GM12891 (cell line): ENCODE results near the gene ABHD8.
"Not testable (repeated sequence)": the region's sequence is repeated elsewhere in the genome, so short reads cannot be mapped to it uniquely, and the experiment has no call there.

Experiments used
- DNase-seq: peaks from one replicate; pipeline ENCODE4 v3.0.0; 2011; ENCODE audit warnings: low spot score; ENCODE audit not compliant: insufficient read length
- FAIRE-seq: peaks from 2 replicates; lab custom pipeline; 2011; peaks lifted over from hg19 to GRCh38; lab: Jason Lieb, UNC
- PAX5 ChIP-seq: IDR thresholded peaks from 2 replicates; pipeline ENCODE4 v1.6.1; 2011; ENCODE audit warnings: low read length, moderate library complexity, mild to moderate bottlenecking; ENCODE audit not compliant: insufficient read depth, severe bottlenecking
- POLR2A ChIP-seq: IDR thresholded peaks from 2 replicates; pipeline ENCODE4 v1.6.1; 2011; ENCODE audit warnings: low read depth, low read length, control low read depth
- POLR2AphosphoS5 ChIP-seq: IDR thresholded peaks from 2 replicates; pipeline ENCODE4 v1.6.1; 2011; ENCODE audit warnings: low read depth, low read length, control low read depth
- POU2F2 ChIP-seq: IDR thresholded peaks from 2 replicates; pipeline ENCODE4 v1.6.1; 2011; ENCODE audit warnings: low read depth, mild to moderate bottlenecking, control low read depth, low read length, moderate library complexity
- SPI1 ChIP-seq: IDR thresholded peaks from 2 replicates; pipeline ENCODE4 v1.6.1; 2011; ENCODE audit warnings: low read depth, low read length, control low read depth
- TAF1 ChIP-seq: IDR thresholded peaks from 2 replicates; pipeline ENCODE4 v1.6.1; 2011; ENCODE audit warnings: low read depth, low read length, control low read depth

Gene ABHD8

GRCh38 chr19:17286263-17286662 lies 17.0 kb downstream of the ABHD8 start:
- no peak for TF ChIP-seq TAF1
- no peak for TF ChIP-seq POLR2AphosphoS5
- TF ChIP-seq POLR2A = no peak
- no peak for TF ChIP-seq POU2F2
- TF ChIP-seq SPI1 = no peak
- TF ChIP-seq PAX5 = no peak
- DNase-seq (no peak), FAIRE-seq (no peak)

DNA sequence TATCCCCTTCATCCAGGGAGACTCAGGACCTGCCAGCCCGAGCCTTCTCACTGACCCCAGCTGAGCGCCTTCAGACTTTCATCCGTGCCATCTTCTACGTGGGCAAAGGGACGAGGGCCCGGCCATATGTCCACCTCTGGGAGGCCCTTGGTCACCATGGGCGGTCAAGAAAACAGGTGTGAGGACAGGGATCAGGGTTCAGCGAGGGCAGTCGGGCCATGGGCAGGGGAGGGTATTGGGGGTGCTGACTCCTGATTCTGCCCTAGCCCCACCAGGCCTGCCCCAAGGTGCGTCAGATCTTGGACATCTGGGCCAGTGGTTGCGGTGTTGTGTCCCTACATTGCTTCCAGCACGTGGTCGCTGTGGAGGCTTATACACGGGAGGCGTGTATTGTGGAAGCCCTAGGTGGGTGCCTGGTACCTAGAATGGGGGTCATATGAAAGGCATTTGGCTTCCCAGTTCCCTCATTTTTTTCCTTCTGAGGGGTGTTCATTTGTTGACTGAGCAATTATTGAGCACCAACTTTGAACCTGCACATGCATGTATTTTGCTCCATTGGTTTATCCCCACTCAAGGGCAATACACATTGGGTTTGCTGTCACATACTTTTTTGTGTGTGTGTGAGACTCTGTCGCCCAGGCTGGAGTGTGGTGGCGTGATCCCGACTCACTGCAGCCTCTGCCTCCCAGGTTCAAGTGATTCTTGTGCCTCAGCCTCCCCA lies 17.6 kb downstream of the ABHD8 start:
- no peak for DNase-seq
- no peak for TF ChIP-seq POLR2A
- no peak for TF ChIP-seq PAX5
- TF ChIP-seq POU2F2 = no peak
- no peak for TF ChIP-seq POLR2AphosphoS5
- no peak for TF ChIP-seq TAF1
- TF ChIP-seq SPI1 = no peak

DNA sequence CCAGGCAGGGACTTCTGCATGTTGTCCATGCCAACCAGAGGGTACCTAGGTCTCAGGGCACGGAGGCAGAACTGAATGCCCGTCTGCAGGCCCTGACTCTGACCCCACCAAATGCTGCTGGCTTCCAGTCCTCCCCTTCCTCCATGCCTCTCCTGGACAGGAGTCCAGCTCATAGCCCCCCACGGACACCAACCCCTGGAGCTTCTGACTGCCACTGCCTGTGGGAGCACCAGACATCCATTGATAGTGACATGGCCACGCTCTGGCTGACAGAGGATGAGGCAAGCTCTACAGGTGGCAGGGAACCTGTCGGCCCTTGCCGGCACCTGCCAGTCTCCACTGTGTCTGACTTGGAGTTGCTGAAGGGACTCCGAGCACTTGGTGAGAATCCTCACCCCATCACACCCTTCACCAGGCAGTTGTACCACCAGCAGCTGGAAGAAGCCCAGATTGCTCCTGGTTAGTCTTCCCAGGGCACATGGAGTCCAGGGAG lies 19.7 kb downstream of the ABHD8 start:
- no peak for DNase-seq
- no peak for FAIRE-seq
- TF ChIP-seq TAF1 (no peak), POLR2A (no peak), POLR2AphosphoS5 (no peak)

More for the DNA sequence above, 17.6 kb downstream of the ABHD8 start:
- no peak for FAIRE-seq

DNA sequence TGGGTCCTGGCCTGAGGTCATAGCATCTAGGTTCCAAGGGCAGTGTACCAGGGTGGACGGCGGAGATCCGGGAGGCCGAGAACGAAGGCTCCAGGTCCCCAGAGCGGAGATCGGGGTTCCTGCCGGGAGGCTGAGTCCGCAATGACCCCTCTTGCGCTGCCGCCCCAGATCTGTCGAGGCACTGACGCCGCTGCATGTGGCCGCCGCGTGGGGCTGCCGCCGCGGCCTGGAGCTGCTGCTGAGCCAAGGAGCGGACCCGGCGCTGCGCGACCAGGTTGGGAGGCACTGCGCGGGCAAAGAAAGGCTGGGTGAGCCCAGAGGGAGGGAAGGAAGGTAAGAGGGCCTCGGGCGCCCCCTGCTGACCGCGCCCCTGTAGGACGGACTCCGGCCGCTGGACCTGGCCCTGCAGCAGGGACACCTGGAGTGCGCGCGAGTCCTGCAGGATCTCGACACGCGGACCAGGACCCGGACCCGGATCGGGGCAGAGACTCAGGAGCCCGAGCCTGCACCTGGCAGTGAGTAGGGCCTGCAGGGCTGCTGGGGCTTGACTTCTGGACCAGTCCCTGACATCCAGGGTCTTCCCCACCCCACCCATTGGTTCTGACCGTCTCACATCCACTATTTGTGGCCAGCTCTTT lies 20.6 kb downstream of the ABHD8 start:
- peak; percentile 99 for FAIRE-seq
- no peak for TF ChIP-seq TAF1
- no peak for TF ChIP-seq POLR2AphosphoS5

GRCh38 chr19:17281391-17282304 lies 21.6 kb downstream of the ABHD8 start, which contains the start of gene ANKLE1:
ANKLE1 (plus strand) TSS chr19:17281901; CDS start chr19:17281921, 20 bp downstream.
- TF ChIP-seq TAF1 = no peak
- no peak for TF ChIP-seq POLR2AphosphoS5
- no peak for TF ChIP-seq POU2F2
- TF ChIP-seq PAX5 = no peak
- no peak for TF ChIP-seq POLR2A
- TF ChIP-seq SPI1 = peak; percentile 52
- DNase-seq (peak; percentile 78), FAIRE-seq (peak; percentile 94)

More for the DNA sequence above, 20.6 kb downstream of the ABHD8 start:
- DNase-seq = peak; percentile 93

DNA sequence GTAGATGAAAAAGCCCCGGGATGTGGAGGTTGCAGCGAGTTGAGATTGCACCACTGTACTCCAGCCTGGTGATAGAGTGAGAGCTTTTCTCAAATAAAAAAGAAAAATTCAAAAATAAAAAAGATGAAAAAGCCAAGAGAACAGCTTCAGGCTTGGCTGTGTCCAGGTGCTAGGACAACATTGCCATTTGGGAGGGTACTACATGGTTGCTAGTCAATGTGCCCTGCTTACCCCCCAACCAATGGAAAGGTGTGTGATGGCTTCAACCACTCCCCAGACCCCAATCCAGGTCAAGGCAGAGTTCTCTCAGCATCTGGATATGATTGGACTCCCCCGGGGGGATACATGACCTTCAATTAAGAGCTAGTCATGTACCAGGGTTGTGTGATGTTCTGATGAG lies 23.8 kb downstream of the ABHD8 start:
- TF ChIP-seq POLR2A (no peak), TAF1 (no peak), POU2F2 (no peak), POLR2AphosphoS5 (no peak), SPI1 (no peak), PAX5 (no peak)
- DNase-seq = no peak
- no peak for FAIRE-seq

DNA sequence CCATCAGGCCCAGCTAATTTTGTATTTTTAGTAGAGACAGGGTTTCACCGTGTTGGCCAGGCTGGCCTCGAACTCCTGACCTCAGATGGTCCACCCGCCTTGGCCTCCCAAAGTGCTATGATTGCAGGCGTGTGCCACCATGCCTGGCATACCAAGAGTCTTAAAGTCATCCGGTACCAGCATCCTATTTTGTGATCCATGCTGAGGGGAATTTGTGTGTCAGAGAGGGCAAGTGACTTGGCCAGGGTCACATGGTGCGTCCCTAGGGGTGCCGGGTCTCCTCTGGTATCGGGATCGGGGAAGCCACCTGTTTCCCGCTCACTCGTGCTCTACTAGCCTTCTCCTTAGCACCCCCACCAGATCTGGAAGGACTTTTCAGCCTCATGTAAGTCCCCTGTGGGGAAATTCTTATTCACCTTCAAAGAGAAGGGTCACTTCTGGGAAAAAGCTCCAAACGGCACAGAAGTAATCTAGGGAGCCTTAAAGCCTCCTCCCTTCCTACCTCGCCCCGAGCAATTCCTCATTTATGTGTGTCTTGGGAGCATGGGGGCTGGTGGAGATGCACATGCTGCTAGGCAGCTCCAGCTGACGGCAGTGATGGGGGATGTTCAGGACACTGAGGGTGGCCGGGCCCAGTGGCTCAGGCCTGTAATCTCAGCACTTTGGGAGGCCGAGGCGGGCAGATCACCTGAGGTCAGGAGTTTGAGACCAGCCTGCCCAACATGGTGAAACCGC lies 27.6 kb downstream of the ABHD8 start:
- no peak for TF ChIP-seq TAF1
- TF ChIP-seq POLR2A = no peak
- TF ChIP-seq PAX5 = no peak
- no peak for TF ChIP-seq POU2F2
- TF ChIP-seq SPI1 = no peak
- no peak for TF ChIP-seq POLR2AphosphoS5
- no peak for DNase-seq
- no peak for FAIRE-seq

DNA sequence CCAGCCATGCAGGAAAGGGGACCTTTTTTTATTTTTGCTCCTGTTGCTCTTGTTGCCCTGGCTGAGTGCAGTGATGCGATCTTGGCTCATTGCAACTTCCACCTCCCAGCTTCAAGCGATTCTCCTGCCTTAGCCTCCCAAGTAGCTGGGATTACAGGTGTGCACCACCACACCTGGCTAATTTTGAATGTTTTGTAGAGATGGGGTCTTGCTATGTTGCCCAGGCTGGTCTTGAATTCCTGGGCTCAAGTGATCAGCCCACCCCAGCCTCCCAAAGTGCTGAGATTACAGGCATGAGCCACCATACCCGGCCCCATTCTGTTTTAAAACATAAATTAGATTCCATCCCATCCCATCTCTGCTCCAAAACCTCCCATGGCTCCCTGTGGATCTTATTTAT lies 28.3 kb downstream of the ABHD8 start:
- FAIRE-seq = not testable (repeated sequence)

GRCh38 chr19:17268754-17269153 lies 34.5 kb downstream of the ABHD8 start:
- TF ChIP-seq PAX5 = no peak
- FAIRE-seq (no peak), DNase-seq (no peak)

More for the DNA sequence above, 28.3 kb downstream of the ABHD8 start:
- not testable (repeated sequence) for DNase-seq
